IPS-NIHi7 (cell line): ENCODE results near the gene COL11A2.
A peak's percentile ranks its signal among the peaks of the same experiment; 100 is the strongest.
"Not testable (repeated sequence)": the region's sequence is repeated elsewhere in the genome, so short reads cannot be mapped to it uniquely, and the experiment has no call there.

Experiments
- DNase-seq: peaks from one replicate; pipeline ENCODE4 v3.0.0; 2012; ENCODE audit warnings: mixed read lengths; ENCODE audit errors: extremely low spot score

Gene COL11A2

GRCh38 chr6:33156561-33156960 is 35.7 kb downstream of the COL11A2 start:
- no peak for DNase-seq

DNA sequence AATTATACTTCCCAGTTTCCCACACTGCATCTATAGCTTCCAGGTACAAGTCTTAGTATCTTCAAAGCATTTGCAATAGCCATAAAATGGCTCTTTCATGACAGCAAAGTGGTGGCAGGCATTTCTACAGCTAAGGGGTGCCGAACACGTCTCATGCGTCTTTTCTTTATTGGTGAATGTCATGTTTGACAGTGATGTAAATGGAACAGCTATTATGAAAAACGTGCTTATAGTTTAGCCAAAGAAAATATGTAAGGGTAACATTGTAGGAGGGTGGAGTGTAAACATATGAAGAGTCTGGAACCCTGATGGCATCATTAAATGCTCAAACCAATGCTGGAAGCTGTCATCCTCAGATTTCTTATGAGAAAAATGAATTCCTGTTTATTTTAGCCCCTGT is 37.9 kb downstream of the COL11A2 start:
- no peak for DNase-seq

DNA sequence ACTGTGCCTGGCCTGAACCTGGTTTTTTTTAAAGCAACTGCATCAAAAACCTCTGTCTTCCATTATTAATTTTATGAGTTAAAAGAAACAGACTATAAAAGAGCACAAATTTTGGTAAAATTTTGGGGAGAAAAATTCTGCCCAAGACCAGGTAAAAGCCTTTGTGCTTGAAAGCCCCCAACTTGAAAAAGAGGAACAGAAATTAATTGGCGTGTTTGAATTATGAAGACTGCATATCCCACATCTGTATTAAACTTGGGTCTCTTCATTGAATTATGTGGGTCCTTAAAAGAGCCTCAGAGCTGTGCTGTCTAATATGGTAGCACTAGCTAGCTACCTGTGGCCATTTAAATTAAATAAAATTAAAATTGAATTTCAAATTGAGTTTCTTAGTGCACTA is 41.2 kb downstream of the COL11A2 start:
- DNase-seq = no peak

GRCh38 chr6:33150560-33150959 is 41.7 kb downstream of the COL11A2 start:
- DNase-seq = not testable (repeated sequence)

DNA sequence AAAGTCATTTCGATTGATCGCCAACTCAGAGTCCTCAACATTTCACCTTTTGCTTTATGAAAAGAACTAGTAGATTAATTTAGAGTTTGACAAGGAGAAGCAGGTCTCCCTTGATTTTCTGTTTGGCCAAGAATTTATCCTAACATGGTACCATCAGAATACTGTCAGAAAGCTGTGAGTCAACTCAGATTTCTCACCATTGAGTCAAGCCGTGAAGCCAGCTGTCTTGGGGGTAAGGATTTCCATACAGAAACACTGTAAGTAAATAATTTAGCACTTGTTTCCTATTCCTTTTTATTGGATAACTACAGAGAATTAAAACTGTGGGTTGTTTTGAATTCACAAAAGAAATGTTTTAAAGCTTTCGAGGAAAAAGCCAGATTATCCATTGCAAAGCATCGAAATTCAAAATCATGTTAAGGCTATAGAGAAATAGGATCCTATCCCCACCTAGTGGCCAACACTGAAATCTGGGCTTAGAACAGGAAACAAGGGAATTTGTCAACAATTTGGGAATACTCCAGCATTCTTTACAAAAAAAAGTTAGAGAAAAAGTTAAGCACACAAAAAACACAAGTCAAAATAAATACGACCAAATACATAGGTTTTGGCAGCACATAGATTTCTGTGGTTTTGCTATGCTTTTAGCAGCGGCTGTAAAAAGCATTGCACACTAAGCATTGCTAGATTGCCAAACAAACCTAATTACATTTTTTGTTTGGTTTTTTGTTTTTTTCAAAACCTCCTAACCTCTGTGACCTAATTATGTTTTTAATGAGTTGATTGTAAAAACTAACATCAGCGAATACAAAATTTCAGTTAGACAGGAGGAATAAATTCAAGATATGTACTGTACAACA is 44.2 kb downstream of the COL11A2 start:
- peak; percentile 58 for DNase-seq

GRCh38 chr6:33144373-33144772 is 47.9 kb downstream of the COL11A2 start:
- no peak for DNase-seq

- peak; percentile 32 for DNase-seq
Observed at GRCh38 chr6:33143113-33143770, 49.0 kb downstream of the COL11A2 start.

DNA sequence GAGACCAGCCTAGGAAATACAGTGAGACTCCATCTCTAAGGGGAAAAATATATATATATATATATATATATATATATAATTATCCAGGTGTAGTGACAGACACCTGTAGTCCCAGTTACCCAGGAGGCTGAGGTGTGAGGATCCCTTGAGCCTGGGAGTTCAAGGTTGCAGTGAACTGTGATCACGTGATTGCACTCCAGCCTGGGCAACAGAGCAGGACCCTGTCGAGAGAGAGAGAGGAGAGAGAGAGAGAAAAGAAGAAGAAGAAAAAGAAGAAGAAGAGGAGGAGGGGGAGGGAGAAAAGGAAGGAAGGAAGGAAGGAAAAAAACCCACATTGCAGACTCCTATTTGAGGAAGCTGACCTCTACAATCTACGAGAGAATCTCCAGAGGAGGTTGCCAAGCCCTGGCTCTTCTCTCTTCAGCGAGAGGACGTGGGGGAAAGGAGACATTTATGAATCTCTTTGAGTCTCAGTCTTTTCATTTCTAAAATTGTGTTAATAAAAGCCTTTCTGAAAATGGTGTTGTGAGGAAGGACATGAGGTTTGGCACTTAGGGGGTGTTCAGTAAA is 49.7 kb downstream of the COL11A2 start:
- no peak for DNase-seq

DNA sequence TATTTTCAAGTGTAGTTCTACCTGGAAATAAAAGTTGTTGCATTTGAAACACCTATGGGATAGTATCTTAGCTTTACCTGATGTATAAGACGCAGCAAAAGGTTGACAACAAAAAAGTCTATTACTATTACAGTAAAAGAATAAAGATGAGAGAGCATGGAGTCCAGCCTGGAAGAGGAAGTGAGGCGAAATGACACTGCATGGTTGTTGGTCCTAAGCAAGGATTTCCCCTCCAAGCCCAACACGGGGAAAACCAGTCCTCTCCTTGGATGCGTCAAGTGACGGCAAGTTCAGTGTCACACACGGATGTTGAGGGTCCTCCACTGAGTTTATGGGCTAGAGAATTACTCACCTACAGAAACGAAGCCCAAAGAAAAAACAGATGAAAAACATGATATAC is 51.7 kb downstream of the COL11A2 start:
- DNase-seq = no peak

GRCh38 chr6:33139596-33140206 is 52.6 kb downstream of the COL11A2 start:
- no peak for DNase-seq

- DNase-seq = no peak
Observed at GRCh38 chr6:33136310-33136900, 55.9 kb downstream of the COL11A2 start.

- no peak for DNase-seq
Observed at GRCh38 chr6:33132081-33132524, 60.2 kb downstream of the COL11A2 start.

DNA sequence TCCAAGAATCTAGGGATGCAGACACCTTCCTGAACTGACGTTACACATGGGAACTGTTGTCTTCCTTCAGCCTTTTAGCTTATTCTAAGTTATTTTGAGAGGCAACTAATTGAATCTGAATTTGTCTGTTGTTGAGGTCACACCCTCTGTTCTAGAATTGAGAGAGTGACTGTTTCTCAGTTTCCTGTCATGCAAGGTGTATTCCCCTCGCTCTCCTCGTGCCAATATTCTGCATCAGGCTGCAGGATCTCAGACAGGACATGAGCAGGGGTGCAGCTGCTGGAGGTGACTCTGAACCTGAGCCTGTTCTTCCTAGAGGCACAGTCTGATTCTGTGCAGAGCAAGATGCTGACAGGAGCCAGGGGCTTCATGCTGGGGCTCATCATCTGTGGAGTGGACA is 63.9 kb downstream of the COL11A2 start:
- no peak for DNase-seq

DNA sequence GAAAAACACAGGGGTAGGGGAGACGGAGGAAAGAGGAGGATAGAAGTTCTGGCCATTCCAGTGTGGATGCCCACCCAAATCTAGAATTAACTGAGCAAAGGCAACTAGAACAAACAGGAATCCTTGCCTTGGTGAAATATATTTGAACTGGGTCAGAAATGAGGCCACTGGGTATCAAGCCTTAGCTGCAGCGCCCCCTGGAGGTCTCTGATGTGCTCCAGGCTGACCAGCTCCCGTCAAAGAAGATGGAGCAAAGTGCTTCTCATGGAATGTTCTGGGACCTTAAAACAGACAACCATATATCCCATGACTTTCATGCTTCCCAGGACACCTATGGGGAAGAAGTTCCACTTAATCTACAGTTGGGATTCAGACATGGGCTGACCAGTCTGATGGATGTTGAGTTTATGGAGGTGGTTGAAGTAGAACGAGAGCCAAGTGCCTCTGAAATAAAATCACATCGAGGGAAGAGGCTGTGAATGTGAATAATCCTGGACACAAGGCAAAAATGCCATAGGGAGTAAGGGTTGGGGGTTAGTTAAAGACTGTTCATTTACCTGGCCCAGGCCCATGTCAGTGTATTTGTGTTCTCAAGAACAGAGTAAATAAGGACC is 66.1 kb downstream of the COL11A2 start:
- peak; percentile 77 for DNase-seq

- no peak for DNase-seq
Observed at GRCh38 chr6:33124947-33125346, 67.3 kb downstream of the COL11A2 start.

DNA sequence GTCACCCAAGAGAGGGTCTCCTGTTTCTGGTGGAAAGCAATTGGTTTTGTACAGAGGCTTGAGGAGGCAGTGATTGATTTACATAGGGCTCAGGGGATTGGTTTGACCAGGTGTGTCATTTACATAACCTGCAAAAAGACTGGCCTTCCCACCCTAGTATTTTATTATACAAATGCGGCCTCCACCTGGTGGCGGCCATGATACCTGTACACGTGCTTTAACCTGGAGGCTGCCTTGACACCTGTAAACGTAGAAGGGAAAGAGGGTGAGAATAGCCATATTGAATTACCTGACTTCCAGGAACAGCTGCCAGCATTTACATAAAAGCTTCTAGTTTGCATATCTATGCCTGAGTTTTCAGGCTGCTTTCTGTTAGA is 67.8 kb downstream of the COL11A2 start:
- no peak for DNase-seq

DNA sequence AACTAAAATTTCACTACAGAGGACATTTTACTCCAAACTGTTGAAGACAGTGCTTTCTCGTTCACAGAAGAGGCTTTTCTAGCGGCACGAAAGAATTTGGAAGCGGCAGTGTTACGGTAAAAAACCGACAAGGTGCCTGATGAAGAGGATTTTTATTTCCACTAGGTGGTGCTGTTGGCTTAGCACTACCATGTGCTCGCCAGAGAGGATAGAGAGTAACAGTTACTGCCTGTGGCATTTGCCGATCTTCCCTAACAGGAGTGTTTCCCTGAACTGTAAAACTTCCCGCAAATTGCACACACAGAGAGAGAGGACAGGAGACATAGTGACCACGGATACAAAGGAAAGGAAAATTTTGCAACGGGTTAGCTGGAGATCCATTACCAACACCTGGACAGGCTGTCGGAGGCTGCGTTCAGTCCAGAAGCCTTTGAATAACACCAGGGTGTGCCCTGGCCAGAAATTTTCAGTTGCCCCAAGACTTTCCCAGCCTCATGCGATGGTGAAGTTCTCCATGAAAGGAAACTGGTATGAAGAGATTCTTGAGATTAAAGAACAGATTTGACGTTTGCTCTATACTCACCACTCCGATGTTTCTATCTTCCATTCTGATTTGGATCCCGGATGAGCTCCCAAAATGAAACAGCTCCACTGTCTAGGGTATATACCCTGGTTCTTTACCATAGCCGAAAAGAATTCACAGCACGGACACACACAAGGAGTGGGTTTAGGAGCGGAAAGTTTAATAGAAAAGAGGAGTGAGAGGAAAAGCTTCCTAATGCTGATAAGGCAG is 68.3 kb downstream of the COL11A2 start:
- DNase-seq = no peak

GRCh38 chr6:33123181-33123580 is 69.1 kb downstream of the COL11A2 start:
- no peak for DNase-seq

DNA sequence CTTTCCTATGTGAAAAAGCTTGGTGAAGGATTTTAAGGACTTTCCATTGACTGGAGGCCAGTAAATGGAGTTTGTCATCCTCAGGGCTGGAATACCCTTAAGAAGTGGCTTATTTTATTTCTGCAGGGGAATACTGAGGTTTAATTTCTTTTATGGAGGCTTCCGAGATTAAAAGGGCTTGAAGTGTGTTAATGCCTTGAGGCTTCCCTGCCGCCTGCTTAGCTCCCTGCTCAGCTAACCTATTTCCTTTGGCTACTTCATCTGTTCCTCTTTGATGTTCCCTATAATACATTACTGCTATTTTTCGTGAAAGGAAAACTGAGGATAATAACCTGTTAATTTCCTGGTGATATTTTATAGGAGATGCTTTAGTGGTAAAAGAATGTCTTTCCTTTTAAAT is 72.3 kb downstream of the COL11A2 start:
- no peak for DNase-seq

DNA sequence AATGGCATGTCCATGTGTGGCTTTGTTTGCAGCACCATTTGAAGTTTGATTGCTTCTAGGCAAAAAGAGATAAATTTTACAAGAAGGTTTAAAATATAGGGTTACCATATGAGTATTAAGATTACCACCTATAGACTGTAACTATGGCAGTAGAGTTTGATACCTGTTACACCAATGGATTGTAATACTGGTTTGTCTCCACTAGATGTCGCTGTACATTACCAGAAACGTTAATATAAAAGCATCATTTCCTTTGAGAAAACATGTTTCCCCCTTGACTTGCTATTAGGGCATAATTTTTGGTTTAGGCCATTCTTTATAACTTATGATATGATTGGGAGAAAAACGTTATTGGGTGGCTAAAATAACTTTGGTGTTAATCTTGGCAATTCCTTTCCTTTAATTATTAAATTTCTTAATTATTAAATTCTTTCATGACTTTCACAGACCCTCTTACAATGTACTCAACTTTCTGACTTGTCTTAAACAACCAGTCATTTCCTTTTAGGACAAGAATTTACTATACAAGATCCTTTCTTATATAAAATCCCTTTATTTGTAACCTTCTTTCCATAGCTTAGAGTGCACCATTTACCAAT is 73.6 kb downstream of the COL11A2 start:
- DNase-seq = no peak
